Astrocyte (in vitro differentiated cells and primary cell): ENCODE results near the gene NFATC1. TPM values are rescaled to one million over a fixed set of nuclear protein-coding genes. Genes with fewer than 3 reads are reported as not detected.
A peak's percentile ranks its signal among the peaks of the same experiment; 100 is the strongest.

Experiments
- DNase-seq: peaks from one replicate; pipeline ENCODE4 v3.0.0-alpha.2; 2010; ENCODE audit warnings: low read depth
- FAIRE-seq: peaks from 2 replicates; lab custom pipeline; 2011; peaks lifted over from hg19 to GRCh38; lab: Jason Lieb, UNC
- H2AFZ ChIP-seq: 2 replicates; pipeline ENCODE4 v1.6.0; 2012; ENCODE audit warnings: low read depth, low read length, inconsistent platforms
- H3K27ac ChIP-seq: 2 replicates; pipeline ENCODE4 v1.5.1; 2011; ENCODE audit warnings: low read depth, low read length, inconsistent platforms
- H3K27me3 ChIP-seq: 2 replicates; pipeline ENCODE4 v1.6.0; 2011; ENCODE audit warnings: low read length, inconsistent platforms; ENCODE audit not compliant: insufficient read depth
- H3K36me3 ChIP-seq: 2 replicates; pipeline ENCODE4 v1.5.1; 2011; ENCODE audit warnings: low read length, inconsistent platforms; ENCODE audit not compliant: insufficient read depth
- H3K4me1 ChIP-seq: 2 replicates; pipeline ENCODE4 v1.5.1; 2011; ENCODE audit warnings: low read length, inconsistent platforms; ENCODE audit not compliant: insufficient read depth
- H3K4me2 ChIP-seq: 2 replicates; pipeline ENCODE4 v1.6.0; 2012; ENCODE audit warnings: low read length, inconsistent platforms
- H3K4me3 ChIP-seq: 2 replicates; pipeline ENCODE4 v1.5.1; 2011; ENCODE audit warnings: low read depth, mild to moderate bottlenecking, low read length, inconsistent platforms; ENCODE audit not compliant: insufficient read depth
- H3K79me2 ChIP-seq: 2 replicates; pipeline ENCODE4 v1.6.0; 2012; ENCODE audit warnings: mild to moderate bottlenecking, low read length, inconsistent platforms; ENCODE audit not compliant: insufficient read depth
- H3K9ac ChIP-seq: 2 replicates; pipeline ENCODE4 v1.6.0; 2012; ENCODE audit warnings: mild to moderate bottlenecking, low read length, inconsistent platforms
- H3K9me3 ChIP-seq: 2 replicates; pipeline ENCODE4 v1.5.1; 2012; ENCODE audit warnings: low read depth, mild to moderate bottlenecking, low read length, inconsistent platforms; ENCODE audit not compliant: insufficient read depth
- H4K20me1 ChIP-seq: 2 replicates; pipeline ENCODE4 v1.6.0; 2012; ENCODE audit warnings: low read length, inconsistent platforms; ENCODE audit not compliant: insufficient read depth
- H3K27ac Mint-ChIP-seq: one replicate; pipeline ENCODE4 v1.8.0; 2021; ENCODE audit warnings: mild to moderate bottlenecking, mixed read lengths; ENCODE audit not compliant: unreplicated experiment
- H3K27me3 Mint-ChIP-seq: one replicate; pipeline ENCODE4 v1.8.0; 2021; ENCODE audit warnings: low read depth, mixed read lengths; ENCODE audit not compliant: unreplicated experiment
- H3K36me3 Mint-ChIP-seq: one replicate; pipeline ENCODE4 v1.8.0; 2021; ENCODE audit warnings: low read depth, mixed read lengths; ENCODE audit not compliant: unreplicated experiment
- H3K4me1 Mint-ChIP-seq: one replicate; pipeline ENCODE4 v1.8.0; 2021; ENCODE audit warnings: low read depth, mixed read lengths; ENCODE audit not compliant: unreplicated experiment
- H3K4me3 Mint-ChIP-seq: one replicate; pipeline ENCODE4 v1.8.0; 2021; ENCODE audit warnings: mild to moderate bottlenecking, moderate library complexity, mixed read lengths; ENCODE audit not compliant: unreplicated experiment
- H3K9me3 Mint-ChIP-seq: one replicate; pipeline ENCODE4 v1.8.0; 2021; ENCODE audit warnings: mild to moderate bottlenecking, mixed read lengths; ENCODE audit not compliant: unreplicated experiment
- EZH2 ChIP-seq: IDR thresholded peaks from 2 replicates; pipeline ENCODE4 v1.6.1; 2012; ENCODE audit warnings: mild to moderate bottlenecking, low read length, inconsistent platforms; ENCODE audit not compliant: insufficient read depth
- total RNA-seq: library from RNA; stranded (reverse); gene quantifications from 2 replicates; pipeline ENCODE4 v1.2.1, GENCODE V29; 2021
- TF ChIP-seq, protein P1 (sequence below): IDR thresholded peaks from 2 replicates; pipeline ENCODE4 v1.5.1; 2011; ENCODE audit warnings: low read depth, mild to moderate bottlenecking, inconsistent platforms, low read length, moderate library complexity; ENCODE audit not compliant: insufficient read depth

Gene NFATC1
- total RNA-seq, 1 donor from 2014 or later, result 11.0 TPM

DNA sequence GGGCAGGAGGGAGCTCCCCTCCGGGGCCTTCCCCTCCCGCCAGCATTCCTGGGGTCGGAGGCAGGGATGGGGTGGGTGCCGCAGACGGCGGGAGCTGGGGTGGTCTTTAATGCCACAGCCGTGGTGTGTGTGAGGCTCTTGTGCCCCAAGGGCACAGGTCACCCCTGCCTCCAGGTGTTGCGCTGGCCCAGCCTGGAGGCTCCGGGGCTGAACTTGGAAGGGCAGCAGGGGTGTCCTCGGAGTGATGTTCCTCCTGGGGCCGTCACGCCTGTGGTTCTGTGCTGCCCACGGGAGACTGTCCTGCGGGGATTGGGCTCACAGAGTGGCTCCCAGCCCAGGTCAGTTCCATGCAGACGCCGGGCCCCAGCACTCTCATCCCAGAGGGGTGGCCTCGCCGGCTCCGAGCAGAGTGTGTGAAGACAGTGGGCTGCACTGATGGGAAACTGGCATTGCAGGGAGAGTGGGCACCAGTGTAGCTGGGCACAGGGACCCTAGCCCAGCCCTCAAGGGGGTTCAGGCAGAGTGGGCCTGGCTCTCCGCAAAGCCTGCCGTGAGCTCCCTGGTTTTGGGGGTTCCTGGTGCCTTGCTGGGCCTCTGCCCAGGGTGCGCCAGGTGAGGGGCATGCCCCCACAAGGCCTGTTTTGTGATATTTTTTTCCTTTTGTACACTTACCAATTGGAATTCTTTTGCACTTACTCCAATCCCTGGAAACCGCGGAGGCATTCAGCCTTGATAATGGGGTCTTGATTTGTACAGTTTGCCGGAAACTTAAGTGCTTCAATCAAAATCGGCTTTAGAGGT is 56.7 kb downstream of the NFATC1 start:
- Histone ChIP-seq H3K79me2 (no peaks in the 10 kb centered on the region), H3K4me2 (peak overlapping the region; percentile 39), H3K36me3 (no peaks in the 10 kb centered on the region), H3K9me3 (no peaks in the 10 kb centered on the region), H3K27ac (no peak overlapping the region), H3K4me1 (peaks cover 7% of the 10 kb centered on the region), H4K20me1 (no peaks in the 10 kb centered on the region), H2AFZ (no peak overlapping the region), H3K27me3 (no peaks in the 10 kb centered on the region), H3K4me3 (no peak overlapping the region), H3K9ac (no peak overlapping the region)
- FAIRE-seq, result no peak
- DNase-seq, result peak; percentile 61
- Mint-ChIP-seq H3K9me3 (no peaks in the 10 kb centered on the region), H3K27ac (no peak overlapping the region), H3K4me1 (no peaks in the 10 kb centered on the region), H3K4me3 (no peak overlapping the region), H3K27me3 (peaks cover 3% of the 10 kb centered on the region), H3K36me3 (peaks cover 4% of the 10 kb centered on the region)
- no peak for TF ChIP-seq EZH2
- TF ChIP-seq, protein P1, sequence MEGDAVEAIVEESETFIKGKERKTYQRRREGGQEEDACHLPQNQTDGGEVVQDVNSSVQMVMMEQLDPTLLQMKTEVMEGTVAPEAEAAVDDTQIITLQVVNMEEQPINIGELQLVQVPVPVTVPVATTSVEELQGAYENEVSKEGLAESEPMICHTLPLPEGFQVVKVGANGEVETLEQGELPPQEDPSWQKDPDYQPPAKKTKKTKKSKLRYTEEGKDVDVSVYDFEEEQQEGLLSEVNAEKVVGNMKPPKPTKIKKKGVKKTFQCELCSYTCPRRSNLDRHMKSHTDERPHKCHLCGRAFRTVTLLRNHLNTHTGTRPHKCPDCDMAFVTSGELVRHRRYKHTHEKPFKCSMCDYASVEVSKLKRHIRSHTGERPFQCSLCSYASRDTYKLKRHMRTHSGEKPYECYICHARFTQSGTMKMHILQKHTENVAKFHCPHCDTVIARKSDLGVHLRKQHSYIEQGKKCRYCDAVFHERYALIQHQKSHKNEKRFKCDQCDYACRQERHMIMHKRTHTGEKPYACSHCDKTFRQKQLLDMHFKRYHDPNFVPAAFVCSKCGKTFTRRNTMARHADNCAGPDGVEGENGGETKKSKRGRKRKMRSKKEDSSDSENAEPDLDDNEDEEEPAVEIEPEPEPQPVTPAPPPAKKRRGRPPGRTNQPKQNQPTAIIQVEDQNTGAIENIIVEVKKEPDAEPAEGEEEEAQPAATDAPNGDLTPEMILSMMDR, result no peak

DNA sequence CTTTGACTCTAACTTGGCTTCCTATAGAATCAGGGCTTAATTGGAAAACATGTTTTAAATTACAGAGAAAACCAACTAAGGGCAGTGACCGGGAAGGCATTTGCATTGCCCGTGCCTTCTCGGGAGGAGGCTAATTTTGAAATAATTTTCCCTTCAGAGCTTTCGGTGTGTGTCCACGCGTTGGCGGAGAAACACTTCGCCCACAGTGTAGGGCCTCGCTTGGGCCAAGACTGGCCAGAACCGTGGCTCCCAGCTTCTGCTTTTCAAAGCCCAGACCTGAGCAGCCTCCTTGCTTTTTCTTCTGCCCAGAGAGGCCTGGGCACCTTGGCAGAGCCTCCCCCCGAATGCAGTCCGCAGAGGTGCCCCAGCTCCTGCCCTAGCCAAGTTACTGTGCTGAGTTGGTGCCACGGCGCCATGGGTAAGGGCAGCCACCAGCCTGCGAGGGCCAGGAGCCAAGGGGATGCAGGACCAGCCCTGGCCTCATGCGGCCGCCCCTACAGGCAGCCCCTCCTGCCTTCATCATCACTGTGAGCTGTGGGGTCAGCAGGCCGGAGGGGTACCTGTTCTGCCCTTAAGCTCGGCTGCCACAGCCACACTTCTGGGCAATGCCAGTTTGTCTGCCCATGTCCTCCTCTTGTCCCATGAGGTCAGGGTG is 57.4 kb downstream of the NFATC1 start:
- no peaks in the 10 kb centered on the region for H3K9me3 Mint-ChIP-seq
- Histone ChIP-seq H2AFZ (no peak overlapping the region), H3K9me3 (no peaks in the 10 kb centered on the region), H3K9ac (no peak overlapping the region), H3K4me1 (peaks cover 11% of the 10 kb centered on the region), H3K27me3 (no peaks in the 10 kb centered on the region), H4K20me1 (no peaks in the 10 kb centered on the region), H3K79me2 (no peaks in the 10 kb centered on the region), H3K27ac (no peak overlapping the region), H3K4me3 (no peak overlapping the region), H3K4me2 (peak overlapping the region; percentile 39), H3K36me3 (no peaks in the 10 kb centered on the region)
- H3K4me3 Mint-ChIP-seq, result no peak overlapping the region
- DNase-seq, result no peak
- no peaks in the 10 kb centered on the region for H3K4me1 Mint-ChIP-seq
- no peak overlapping the region for H3K27ac Mint-ChIP-seq
- peaks cover 4% of the 10 kb centered on the region for H3K36me3 Mint-ChIP-seq
- TF ChIP-seq EZH2, result no peak
- TF ChIP-seq, protein P1, result no peak
- peaks cover 3% of the 10 kb centered on the region for H3K27me3 Mint-ChIP-seq
- FAIRE-seq, result no peak
